ENCODE measurements around the gene AP3S1. TPM values are rescaled to one million over a fixed set of nuclear protein-coding genes. Genes with fewer than 3 reads are reported as not detected.
"Not testable (repeated sequence)": the region's sequence is repeated elsewhere in the genome, so short reads cannot be mapped to it uniquely, and the experiment has no call there.

AP3S1 gene
- total and polyA plus RNA-seq, 9 donors, result 49.6 to 176 (median 87.2) TPM

DNA sequence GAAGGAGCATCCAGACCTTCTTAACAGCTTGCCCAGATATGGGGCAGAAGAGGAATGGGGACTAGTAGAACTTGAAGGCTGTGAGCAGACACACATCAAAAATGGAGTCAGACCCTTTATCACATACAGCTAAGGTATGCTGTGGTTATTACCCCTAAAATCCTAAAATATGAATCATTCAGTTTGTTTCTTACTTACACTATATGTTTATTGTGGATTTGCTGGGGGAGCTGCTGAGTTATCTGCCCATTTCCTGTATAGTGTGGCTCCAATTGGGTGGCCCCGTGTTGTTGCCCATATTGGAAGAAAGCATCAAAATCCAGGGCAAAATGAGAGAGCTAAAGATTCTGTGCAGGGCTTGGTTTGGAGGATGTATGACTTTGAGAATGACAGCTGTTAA is 56.9 kb downstream of the AP3S1 start:
- WGBS, 3 donors, result 90 to 100% (median 97%) methylated on average over 1 of the region's 1 CpG
- H3K9me3 ChIP-seq, result no peaks in the 10 kb centered on the region
- no peak overlapping the region for H3K4me3 ChIP-seq
- no peaks in the 10 kb centered on the region for H3K27me3 ChIP-seq
- no peaks in the 10 kb centered on the region for H3K36me3 ChIP-seq
- TF ChIP-seq POLR2A (IDR thresholded peaks at IDR 0.05), result no peak
- TF ChIP-seq, protein P1, sequence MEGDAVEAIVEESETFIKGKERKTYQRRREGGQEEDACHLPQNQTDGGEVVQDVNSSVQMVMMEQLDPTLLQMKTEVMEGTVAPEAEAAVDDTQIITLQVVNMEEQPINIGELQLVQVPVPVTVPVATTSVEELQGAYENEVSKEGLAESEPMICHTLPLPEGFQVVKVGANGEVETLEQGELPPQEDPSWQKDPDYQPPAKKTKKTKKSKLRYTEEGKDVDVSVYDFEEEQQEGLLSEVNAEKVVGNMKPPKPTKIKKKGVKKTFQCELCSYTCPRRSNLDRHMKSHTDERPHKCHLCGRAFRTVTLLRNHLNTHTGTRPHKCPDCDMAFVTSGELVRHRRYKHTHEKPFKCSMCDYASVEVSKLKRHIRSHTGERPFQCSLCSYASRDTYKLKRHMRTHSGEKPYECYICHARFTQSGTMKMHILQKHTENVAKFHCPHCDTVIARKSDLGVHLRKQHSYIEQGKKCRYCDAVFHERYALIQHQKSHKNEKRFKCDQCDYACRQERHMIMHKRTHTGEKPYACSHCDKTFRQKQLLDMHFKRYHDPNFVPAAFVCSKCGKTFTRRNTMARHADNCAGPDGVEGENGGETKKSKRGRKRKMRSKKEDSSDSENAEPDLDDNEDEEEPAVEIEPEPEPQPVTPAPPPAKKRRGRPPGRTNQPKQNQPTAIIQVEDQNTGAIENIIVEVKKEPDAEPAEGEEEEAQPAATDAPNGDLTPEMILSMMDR (IDR thresholded peaks at IDR 0.05), result no peak
- no peak for TF ChIP-seq EP300 (IDR thresholded peaks at IDR 0.05)
- intact Hi-C loops (cut with DNase I), result loop anchor here in 1 of 4 donors (10.0 kb wide), 1 partner anchor 166 kb away; no protein-coding TSS in a partner anchor
- H3K4me1 ChIP-seq (ENCODE audit: insufficient read depth), result peaks cover 2% of the 10 kb centered on the region
- no peak for DNase-seq
- H3K27ac ChIP-seq, result no peak overlapping the region

- Histone ChIP-seq H3K27ac (no peak overlapping the region), H3K4me1 (ENCODE audit: insufficient read depth) (no peaks in the 10 kb centered on the region), H3K36me3 (no peaks in the 10 kb centered on the region), H3K9me3 (no peaks in the 10 kb centered on the region), H3K27me3 (no peaks in the 10 kb centered on the region), H3K4me3 (no peak overlapping the region)
- intact Hi-C loops (cut with DNase I), result no loop called here
- WGBS, 3 donors, result 93 to 96% (median 95%) methylated on average over 2 of the region's 2 CpGs
- TF ChIP-seq, protein P1 (IDR thresholded peaks at IDR 0.05), result no peak
- no peak for TF ChIP-seq POLR2A (IDR thresholded peaks at IDR 0.05)
- TF ChIP-seq EP300 (IDR thresholded peaks at IDR 0.05), result no peak
- no peak for DNase-seq
Measured at GRCh38 chr5:115907177-115907576, 65.4 kb downstream of the AP3S1 start.

- intact Hi-C loops (cut with DNase I); H3K9me3 ChIP-seq; H3K27me3 ChIP-seq; H3K4me3 ChIP-seq; H3K36me3 ChIP-seq; H3K27ac ChIP-seq; H3K4me1 ChIP-seq (ENCODE audit: insufficient read depth); DNase-seq: not testable (repeated sequence)
- 82 to 88% (median 84%) methylated on average over 5 of the region's 5 CpGs for WGBS, 3 donors
Measured at GRCh38 chr5:115913623-115914400, 72.1 kb downstream of the AP3S1 start.

GRCh38 chr5:115920171-115920725 is 78.5 kb downstream of the AP3S1 start:
- no peak overlapping the region for H3K27ac ChIP-seq
- DNase-seq, result no peak
- no peak for TF ChIP-seq EP300 (IDR thresholded peaks at IDR 0.05)
- TF ChIP-seq POLR2A (IDR thresholded peaks at IDR 0.05), result no peak
- TF ChIP-seq, protein P1 (IDR thresholded peaks at IDR 0.05), result no peak
- no peaks in the 10 kb centered on the region for H3K27me3 ChIP-seq
- intact Hi-C loops (cut with DNase I), result no loop called here
- H3K4me1 ChIP-seq (ENCODE audit: insufficient read depth), result no peaks in the 10 kb centered on the region
- H3K36me3 ChIP-seq, result no peaks in the 10 kb centered on the region
- 40 to 62% (median 61%) methylated on average over 3 of the region's 3 CpGs for WGBS, 3 donors
- no peaks in the 10 kb centered on the region for H3K9me3 ChIP-seq
- no peak overlapping the region for H3K4me3 ChIP-seq

DNA sequence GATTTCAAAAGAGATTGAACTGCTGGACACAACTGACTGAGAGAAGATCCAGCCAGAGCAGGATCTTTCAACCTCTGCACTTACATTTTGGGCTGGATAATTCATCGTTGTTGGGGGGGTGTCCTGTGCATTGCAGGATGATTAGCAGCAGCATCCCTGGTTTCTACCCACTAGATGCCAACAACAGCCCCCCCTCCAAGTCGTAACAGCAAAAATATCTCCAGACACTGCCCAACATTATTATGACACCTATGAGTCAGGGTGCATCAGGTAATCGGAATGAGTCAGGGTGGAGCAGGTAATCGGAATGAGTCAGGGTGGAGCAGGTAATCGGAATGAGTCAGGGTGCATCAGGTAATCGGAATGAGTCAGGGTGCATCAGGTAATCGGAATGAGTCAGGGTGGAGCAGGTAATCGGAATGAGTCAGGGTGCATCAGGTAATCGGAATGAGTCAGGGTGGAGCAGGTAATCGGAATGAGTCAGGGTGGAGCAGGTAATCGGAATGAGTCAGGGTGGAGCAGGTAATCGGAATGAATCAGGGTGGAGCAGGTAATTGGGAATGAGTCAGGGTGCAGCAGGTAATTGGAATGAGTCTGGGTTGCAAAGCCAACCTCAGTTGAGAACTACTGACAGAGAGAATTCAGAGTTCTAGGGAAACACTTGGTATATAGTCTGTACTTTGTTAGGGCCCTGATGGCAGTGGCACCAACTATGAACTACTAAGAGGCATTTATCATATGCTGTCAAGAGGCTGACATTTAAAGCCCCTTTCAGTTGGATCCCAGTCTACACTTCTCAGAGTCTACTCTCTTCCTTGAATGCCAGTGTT is 87.1 kb downstream of the AP3S1 start:
- intact Hi-C loops (cut with DNase I); H3K27ac ChIP-seq; H3K4me3 ChIP-seq; H3K4me1 ChIP-seq (ENCODE audit: insufficient read depth); DNase-seq; H3K36me3 ChIP-seq; H3K9me3 ChIP-seq; H3K27me3 ChIP-seq: not testable (repeated sequence)
- 89 to 95% (median 92%) methylated on average over 12 of the region's 12 CpGs for WGBS, 3 donors

- H3K4me1 ChIP-seq (ENCODE audit: insufficient read depth), result not testable (repeated sequence)
Measured at GRCh38 chr5:115930171-115930570, 88.4 kb downstream of the AP3S1 start.

More at GRCh38 chr5:115930171-115930570, 88.4 kb downstream of the AP3S1 start:
- H3K9me3 ChIP-seq; H3K27me3 ChIP-seq; H3K4me3 ChIP-seq; intact Hi-C loops (cut with DNase I); DNase-seq; H3K36me3 ChIP-seq; H3K27ac ChIP-seq: not testable (repeated sequence)
- 93 to 98% (median 97%) methylated on average over 17 of the region's 17 CpGs for WGBS, 3 donors

Measured in ovary (tissue), 9 donors.